ENCODE results near the gene PHKA2. TPM values are rescaled to one million over a fixed set of nuclear protein-coding genes. Genes with fewer than 3 reads are reported as not detected.

Gene PHKA2
- total and polyA plus RNA-seq, 10 of the 15 experiments (the other 5 are each of a cell fraction or from before 2014, with no cell fraction given): 1.4 to 25.6 (median 15.4) TPM

DNA sequence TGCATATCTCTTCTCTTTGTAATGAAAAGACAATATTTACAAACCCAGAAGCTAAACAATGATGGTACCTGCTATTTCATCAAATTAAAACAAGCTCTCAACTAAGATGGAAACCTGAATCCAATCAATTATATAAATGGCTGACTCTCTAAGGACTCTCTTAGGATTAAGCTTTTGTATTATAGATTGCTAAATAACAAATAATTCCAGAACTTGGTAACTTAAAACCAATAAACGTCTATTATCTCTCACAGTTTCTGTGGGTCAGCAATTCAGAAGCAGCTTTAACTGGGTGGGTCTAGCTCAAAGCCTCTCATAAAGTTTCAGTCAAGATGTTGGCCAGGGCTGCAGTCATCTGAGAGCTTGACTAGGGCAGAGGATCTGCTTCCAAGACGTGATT lies 12.4 kb downstream of the PHKA2 start:
- CTCF ChIA-PET: interaction anchor here (0.7 kb wide), 1 partner anchor 15 kb away, joined by 3 read pairs; no protein-coding TSS in a partner anchor
- 53% methylated on average over 2 of the region's 2 CpGs for WGBS (ENCODE audit: insufficient coverage, insufficient replicate concordance, low lambda C conversion rate, missing lambda C conversion rate)
- BruUV-seq (replicated peaks): no TSS peak
- FAIRE-seq: no peak
- Histone ChIP-seq H3K4me1 (ENCODE audit: control insufficient read depth, insufficient read depth, low read length) (no peaks in the 10 kb centered on the region), H3K9ac (ENCODE audit: control insufficient read depth, insufficient read depth, low read length) (no peak overlapping the region), H3K4me2 (ENCODE audit: control insufficient read depth, insufficient read depth) (no peak overlapping the region), H3K79me2 (ENCODE audit: control insufficient read depth, insufficient read depth, low read length) (no peaks in the 10 kb centered on the region), H3K27me3 (replicated peaks in 1 of 2; ENCODE audit: control insufficient read depth in 2 of 2, insufficient read depth in 2 of 2, low read length in 1 of 2) (no peaks in the 10 kb centered on the region), H3K9me3 (replicated peaks; ENCODE audit: control insufficient read depth, insufficient read depth, low read length) (no peaks in the 10 kb centered on the region; the same call in 2 of the 3 replicates), H4K20me1 (ENCODE audit: control insufficient read depth, insufficient read depth) (no peaks in the 10 kb centered on the region), H3K36me3 (ENCODE audit: control insufficient read depth in 2 of 2, insufficient read depth in 2 of 2, low read length in 1 of 2) (no peaks in the 10 kb centered on the region), H2AFZ (ENCODE audit: control insufficient read depth, low read depth, low read length) (no peak overlapping the region), H3K27ac (ENCODE audit: control insufficient read depth, insufficient read depth) (no peak overlapping the region), H3K4me3 (no peak overlapping the region)
- DNase-seq (ENCODE audit: low read depth, low spot score): no peak
- no peak for ATAC-seq
- TF ChIP-seq CBX3 (IDR thresholded peaks at IDR 0.05; ENCODE audit: borderline replicate concordance, low read depth) (no peak), RUNX3 (IDR thresholded peaks at IDR 0.05; ENCODE audit: low read length) (no peak), FOXK2 (IDR thresholded peaks at IDR 0.05) (no peak), MEF2B (IDR thresholded peaks at IDR 0.05; ENCODE audit: partially characterized antibody, poor library complexity, severe bottlenecking) (no peak), NFIC (IDR thresholded peaks at IDR 0.05; ENCODE audit: low read depth, low read length) (no peak), POLR2AphosphoS2 (IDR thresholded peaks at IDR 0.05; ENCODE audit: low read depth, low read length) (no peak), TCF12 (IDR thresholded peaks at IDR 0.05; ENCODE audit: low read depth, low read length) (no peak)
- POLR2A ChIA-PET: interaction anchor here (1.0 kb wide), 1 partner anchor 10 kb away, joined by 3 read pairs; no protein-coding TSS in a partner anchor
- RAD21 ChIA-PET (ENCODE audit: unreplicated experiment): no interaction called here
- in situ Hi-C loops (cut with MboI): no loop called here
- SMC1A ChIA-PET (ENCODE audit: uncharacterized antibody, unreplicated experiment): no interaction called here
- intact Hi-C loops (cut with micrococcal nuclease; ENCODE audit: unreplicated experiment): no loop called here

DNA sequence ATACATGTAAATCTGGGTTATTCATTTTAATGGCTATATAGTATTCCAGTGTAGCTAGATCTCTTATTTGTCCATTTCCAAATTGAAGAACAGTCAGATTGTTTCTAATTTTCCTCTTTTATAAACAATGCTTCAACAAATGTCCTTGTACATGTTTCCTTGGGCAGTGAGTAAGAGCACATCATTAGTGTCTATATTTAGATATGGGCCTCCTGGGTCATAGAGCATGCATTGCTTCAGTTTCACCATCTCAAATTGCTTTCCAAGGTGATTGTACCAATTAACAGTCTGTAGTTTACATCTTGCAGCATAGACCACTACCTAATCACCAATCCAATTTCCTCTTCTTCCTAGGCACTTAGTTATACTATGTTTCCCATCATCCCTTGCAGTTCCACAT lies 13.4 kb downstream of the PHKA2 start:
- ChIA-PET RAD21 (ENCODE audit: unreplicated experiment) (no interaction called here), SMC1A (ENCODE audit: uncharacterized antibody, unreplicated experiment) (no interaction called here), CTCF (no interaction called here), POLR2A (no interaction called here)
- H4K20me1 ChIP-seq (ENCODE audit: control insufficient read depth, insufficient read depth): no peaks in the 10 kb centered on the region
- intact Hi-C loops (cut with micrococcal nuclease; ENCODE audit: unreplicated experiment) (no loop called here), in situ Hi-C loops (cut with MboI) (no loop called here)
- no peak overlapping the region for H2AFZ ChIP-seq (ENCODE audit: control insufficient read depth, low read depth, low read length)
- no peak overlapping the region for H3K4me2 ChIP-seq (ENCODE audit: control insufficient read depth, insufficient read depth)
- H3K9me3 ChIP-seq (replicated peaks; ENCODE audit: control insufficient read depth, insufficient read depth, low read length): no peaks in the 10 kb centered on the region; the same call in 2 of the 3 replicates
- H3K4me3 ChIP-seq: no peak overlapping the region
- H3K4me1 ChIP-seq (ENCODE audit: control insufficient read depth, insufficient read depth, low read length): no peaks in the 10 kb centered on the region
- H3K27ac ChIP-seq (ENCODE audit: control insufficient read depth, insufficient read depth): no peak overlapping the region
- H3K9ac ChIP-seq (ENCODE audit: control insufficient read depth, insufficient read depth, low read length): no peak overlapping the region
- TF ChIP-seq KDM1A (IDR thresholded peaks at IDR 0.05; ENCODE audit: borderline replicate concordance): no peak
- no peak for TF ChIP-seq MTA3 (IDR thresholded peaks at IDR 0.05; ENCODE audit: borderline replicate concordance, low read length)
- TF ChIP-seq, protein P1, sequence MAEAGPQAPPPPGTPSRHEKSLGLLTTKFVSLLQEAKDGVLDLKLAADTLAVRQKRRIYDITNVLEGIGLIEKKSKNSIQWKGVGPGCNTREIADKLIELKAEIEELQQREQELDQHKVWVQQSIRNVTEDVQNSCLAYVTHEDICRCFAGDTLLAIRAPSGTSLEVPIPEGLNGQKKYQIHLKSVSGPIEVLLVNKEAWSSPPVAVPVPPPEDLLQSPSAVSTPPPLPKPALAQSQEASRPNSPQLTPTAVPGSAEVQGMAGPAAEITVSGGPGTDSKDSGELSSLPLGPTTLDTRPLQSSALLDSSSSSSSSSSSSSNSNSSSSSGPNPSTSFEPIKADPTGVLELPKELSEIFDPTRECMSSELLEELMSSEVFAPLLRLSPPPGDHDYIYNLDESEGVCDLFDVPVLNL (IDR thresholded peaks at IDR 0.05; ENCODE audit: low read depth, low read length): no peak
- no peak for TF ChIP-seq CHD1 (IDR thresholded peaks at IDR 0.05; ENCODE audit: low read depth, low read length)
- TF ChIP-seq MYC (IDR thresholded peaks at IDR 0.05; ENCODE audit: insufficient read depth, insufficient read length, insufficient replicate concordance, low read length, severe bottlenecking): no peak
- TF ChIP-seq HDGF (IDR thresholded peaks at IDR 0.05): no peak
- no peak for TF ChIP-seq SMC3 (IDR thresholded peaks at IDR 0.05; ENCODE audit: borderline replicate concordance, low read length)
- TF ChIP-seq SREBF2 (IDR thresholded peaks at IDR 0.05; ENCODE audit: low read length): no peak
- TF ChIP-seq STAT3 (IDR thresholded peaks at IDR 0.05; ENCODE audit: low read depth, low read length): no peak
- no TSS peak for BruUV-seq (replicated peaks)
- DNase-seq (ENCODE audit: low read depth, low spot score) (no peak), ATAC-seq (no peak), FAIRE-seq (no peak)
- H3K27me3 ChIP-seq (replicated peaks in 1 of 2; ENCODE audit: control insufficient read depth in 2 of 2, insufficient read depth in 2 of 2, low read length in 1 of 2): no peaks in the 10 kb centered on the region
- H3K79me2 ChIP-seq (ENCODE audit: control insufficient read depth, insufficient read depth, low read length): no peaks in the 10 kb centered on the region
- H3K36me3 ChIP-seq (ENCODE audit: control insufficient read depth in 2 of 2, insufficient read depth in 2 of 2, low read length in 1 of 2): no peaks in the 10 kb centered on the region

All from GM12878 (cell line).